ENCODE results near the gene OR2H2. TPM values are rescaled to one million over a fixed set of nuclear protein-coding genes. Genes with fewer than 3 reads are reported as not detected.
A peak's percentile ranks its signal among the peaks of the same experiment; 100 is the strongest.

Gene OR2H2
- total and polyA plus RNA-seq, 2 donors = under 0.01 TPM; not detected in 1

GRCh38 chr6:29577544-29577943 lies 7.4 kb upstream of the OR2H2 start:
- no peaks in the 10 kb centered on the region for H3K36me3 ChIP-seq (ENCODE audit: control insufficient read depth in 2 of 2, insufficient read depth in 2 of 2, low read length in 1 of 2)
- H3K27me3 ChIP-seq (ENCODE audit: control insufficient read depth in 2 of 2, insufficient read depth in 1 of 2, low read length in 1 of 2) = no peaks in the 10 kb centered on the region
- no peak overlapping the region for H3K27ac ChIP-seq (ENCODE audit: low read depth in 1 of 2, low read length in 1 of 2)
- H3K9me3 ChIP-seq (ENCODE audit: control insufficient read depth in 2 of 2, insufficient read depth in 1 of 2, low read length in 1 of 2) = no peaks in the 10 kb centered on the region
- no peak for DNase-seq (ENCODE audit: low read depth in 6 of 9, low spot score in 9 of 9)
- WGBS = 85% methylated on average over 7 of the region's 7 CpGs
- H3K4me1 ChIP-seq (ENCODE audit: control insufficient read depth in 2 of 2, insufficient read depth in 2 of 2, low read length in 2 of 2) = no peaks in the 10 kb centered on the region
- no peak overlapping the region for H3K4me3 ChIP-seq (ENCODE audit: low read length in 2 of 2)

GRCh38 chr6:29589423-29590048 lies 4.6 kb downstream of the OR2H2 start:
- peak in 7 of 9 donors; percentile 3 to 54 (median 26) for DNase-seq (ENCODE audit: low read depth in 6 of 9, low spot score in 9 of 9)
- WGBS = 19% methylated on average over 3 of the region's 3 CpGs
- no peaks in the 10 kb centered on the region for H3K9me3 ChIP-seq (ENCODE audit: control insufficient read depth in 2 of 2, insufficient read depth in 1 of 2, low read length in 1 of 2)
- H3K4me3 ChIP-seq (ENCODE audit: low read length in 2 of 2) = no peak overlapping the region
- H3K36me3 ChIP-seq (ENCODE audit: control insufficient read depth in 2 of 2, insufficient read depth in 2 of 2, low read length in 1 of 2) = no peaks in the 10 kb centered on the region
- no peaks in the 10 kb centered on the region for H3K27me3 ChIP-seq (ENCODE audit: control insufficient read depth in 2 of 2, insufficient read depth in 1 of 2, low read length in 1 of 2)
- H3K27ac ChIP-seq (ENCODE audit: low read depth in 1 of 2, low read length in 1 of 2) = no peak overlapping the region
- H3K4me1 ChIP-seq (ENCODE audit: control insufficient read depth in 2 of 2, insufficient read depth in 2 of 2, low read length in 2 of 2) = no peaks in the 10 kb centered on the region

- Histone ChIP-seq H3K27me3 (ENCODE audit: control insufficient read depth in 2 of 2, insufficient read depth in 1 of 2, low read length in 1 of 2) (no peaks in the 10 kb centered on the region), H3K4me3 (ENCODE audit: low read length in 2 of 2) (no peak overlapping the region), H3K36me3 (ENCODE audit: control insufficient read depth in 2 of 2, insufficient read depth in 2 of 2, low read length in 1 of 2) (no peaks in the 10 kb centered on the region), H3K9me3 (ENCODE audit: control insufficient read depth in 2 of 2, insufficient read depth in 1 of 2, low read length in 1 of 2) (no peaks in the 10 kb centered on the region), H3K4me1 (ENCODE audit: control insufficient read depth in 2 of 2, insufficient read depth in 2 of 2, low read length in 2 of 2) (no peaks in the 10 kb centered on the region), H3K27ac (ENCODE audit: low read depth in 1 of 2, low read length in 1 of 2) (no peak overlapping the region)
- DNase-seq (ENCODE audit: low read depth in 6 of 9, low spot score in 9 of 9) = no peak
- WGBS = 88% methylated on average over 4 of the region's 4 CpGs
Measured at GRCh38 chr6:29590218-29590808, 5.4 kb downstream of the OR2H2 start.

GRCh38 chr6:29591677-29592076 lies 6.8 kb downstream of the OR2H2 start:
- WGBS = 99% methylated on average over 2 of the region's 2 CpGs
- H3K4me3 ChIP-seq (ENCODE audit: low read length in 2 of 2) = no peak overlapping the region
- no peaks in the 10 kb centered on the region for H3K9me3 ChIP-seq (ENCODE audit: control insufficient read depth in 2 of 2, insufficient read depth in 1 of 2, low read length in 1 of 2)
- no peaks in the 10 kb centered on the region for H3K4me1 ChIP-seq (ENCODE audit: control insufficient read depth in 2 of 2, insufficient read depth in 2 of 2, low read length in 2 of 2)
- H3K27ac ChIP-seq (ENCODE audit: low read depth in 1 of 2, low read length in 1 of 2) = no peak overlapping the region
- H3K27me3 ChIP-seq (ENCODE audit: control insufficient read depth in 2 of 2, insufficient read depth in 1 of 2, low read length in 1 of 2) = no peaks in the 10 kb centered on the region
- H3K36me3 ChIP-seq (ENCODE audit: control insufficient read depth in 2 of 2, insufficient read depth in 2 of 2, low read length in 1 of 2) = no peaks in the 10 kb centered on the region
- no peak for DNase-seq (ENCODE audit: low read depth in 6 of 9, low spot score in 9 of 9)

- H3K9me3 ChIP-seq (ENCODE audit: control insufficient read depth in 2 of 2, insufficient read depth in 1 of 2, low read length in 1 of 2) = no peaks in the 10 kb centered on the region
- no peaks in the 10 kb centered on the region for H3K27me3 ChIP-seq (ENCODE audit: control insufficient read depth in 2 of 2, insufficient read depth in 1 of 2, low read length in 1 of 2)
- H3K4me1 ChIP-seq (ENCODE audit: control insufficient read depth in 2 of 2, insufficient read depth in 2 of 2, low read length in 2 of 2) = no peaks in the 10 kb centered on the region
- no peak overlapping the region for H3K4me3 ChIP-seq (ENCODE audit: low read length in 2 of 2)
- H3K36me3 ChIP-seq (ENCODE audit: control insufficient read depth in 2 of 2, insufficient read depth in 2 of 2, low read length in 1 of 2) = no peaks in the 10 kb centered on the region
- H3K27ac ChIP-seq (ENCODE audit: low read depth in 1 of 2, low read length in 1 of 2) = no peak overlapping the region
- 49% methylated on average over 4 of the region's 4 CpGs for WGBS
- no peak for DNase-seq (ENCODE audit: low read depth in 6 of 9, low spot score in 9 of 9)
Measured at GRCh38 chr6:29593199-29593855, 8.4 kb downstream of the OR2H2 start.

- Histone ChIP-seq H3K27me3 (ENCODE audit: control insufficient read depth in 2 of 2, insufficient read depth in 1 of 2, low read length in 1 of 2) (no peaks in the 10 kb centered on the region), H3K4me1 (ENCODE audit: control insufficient read depth in 2 of 2, insufficient read depth in 2 of 2, low read length in 2 of 2) (no peaks in the 10 kb centered on the region), H3K27ac (ENCODE audit: low read depth in 1 of 2, low read length in 1 of 2) (no peak overlapping the region), H3K36me3 (ENCODE audit: control insufficient read depth in 2 of 2, insufficient read depth in 2 of 2, low read length in 1 of 2) (no peaks in the 10 kb centered on the region), H3K4me3 (ENCODE audit: low read length in 2 of 2) (no peak overlapping the region), H3K9me3 (ENCODE audit: control insufficient read depth in 2 of 2, insufficient read depth in 1 of 2, low read length in 1 of 2) (no peaks in the 10 kb centered on the region)
- DNase-seq (ENCODE audit: low read depth in 6 of 9, low spot score in 9 of 9) = no peak
- WGBS = 95% methylated on average over 6 of the region's 6 CpGs
Measured at GRCh38 chr6:29596381-29596900, 11.5 kb downstream of the OR2H2 start.

- Histone ChIP-seq H3K27ac (ENCODE audit: low read depth in 1 of 2, low read length in 1 of 2) (no peak overlapping the region), H3K9me3 (ENCODE audit: control insufficient read depth in 2 of 2, insufficient read depth in 1 of 2, low read length in 1 of 2) (no peaks in the 10 kb centered on the region)
Measured at GRCh38 chr6:29597184-29597583, 12.3 kb downstream of the OR2H2 start.

GRCh38 chr6:29598172-29598747 lies 13.3 kb downstream of the OR2H2 start:
- no peak for DNase-seq (ENCODE audit: low read depth in 6 of 9, low spot score in 9 of 9)
- Histone ChIP-seq H3K27me3 (ENCODE audit: control insufficient read depth in 2 of 2, insufficient read depth in 1 of 2, low read length in 1 of 2) (no peaks in the 10 kb centered on the region), H3K4me1 (ENCODE audit: control insufficient read depth in 2 of 2, insufficient read depth in 2 of 2, low read length in 2 of 2) (no peaks in the 10 kb centered on the region), H3K27ac (ENCODE audit: low read depth in 1 of 2, low read length in 1 of 2) (no peak overlapping the region), H3K36me3 (ENCODE audit: control insufficient read depth in 2 of 2, insufficient read depth in 2 of 2, low read length in 1 of 2) (no peaks in the 10 kb centered on the region), H3K4me3 (ENCODE audit: low read length in 2 of 2) (no peak overlapping the region), H3K9me3 (ENCODE audit: control insufficient read depth in 2 of 2, insufficient read depth in 1 of 2, low read length in 1 of 2) (no peaks in the 10 kb centered on the region)
- 81% methylated on average over 2 of the region's 2 CpGs for WGBS

More at GRCh38 chr6:29597184-29597583, 12.3 kb downstream of the OR2H2 start:
- Histone ChIP-seq H3K4me1 (ENCODE audit: control insufficient read depth in 2 of 2, insufficient read depth in 2 of 2, low read length in 2 of 2) (no peaks in the 10 kb centered on the region), H3K27me3 (ENCODE audit: control insufficient read depth in 2 of 2, insufficient read depth in 1 of 2, low read length in 1 of 2) (no peaks in the 10 kb centered on the region), H3K4me3 (ENCODE audit: low read length in 2 of 2) (no peak overlapping the region), H3K36me3 (ENCODE audit: control insufficient read depth in 2 of 2, insufficient read depth in 2 of 2, low read length in 1 of 2) (no peaks in the 10 kb centered on the region)
- DNase-seq (ENCODE audit: low read depth in 6 of 9, low spot score in 9 of 9) = no peak
- WGBS = 97% methylated on average over 2 of the region's 2 CpGs

All from thymus (tissue), 11 donors.